PFSK-1 (cell line): ENCODE results near the gene RPL15.

Source experiments
- FOXP2 ChIP-seq: optimal IDR thresholded peaks from 2 replicates; pipeline ENCODE3; 2011; ENCODE audit warnings: borderline replicate concordance, control low read depth, inconsistent platforms; ENCODE audit not compliant: insufficient read depth; ENCODE audit errors: extremely low read length, extremely low read depth
- POLR2AphosphoS5 ChIP-seq: IDR thresholded peaks from 2 replicates; pipeline ENCODE4 v1.6.1; 2012; ENCODE audit warnings: low read depth, mild to moderate bottlenecking, control low read depth, low read length, moderate library complexity
- SIN3A ChIP-seq: IDR thresholded peaks from 2 replicates; pipeline ENCODE4 v1.6.1; 2012; ENCODE audit warnings: mild to moderate bottlenecking, low read length, moderate library complexity, borderline replicate concordance; ENCODE audit not compliant: insufficient read depth
- TAF1 ChIP-seq: IDR thresholded peaks from 2 replicates; pipeline ENCODE4 v1.6.1; 2012; ENCODE audit warnings: low read length, control low read depth, borderline replicate concordance; ENCODE audit not compliant: insufficient read depth

- TF ChIP-seq POLR2AphosphoS5 (no peak), TAF1 (no peak), SIN3A (no peak), FOXP2 (no peak)
Measured at GRCh38 chr3:23940775-23941174, 23.8 kb downstream of the RPL15 start.
